Neural progenitor cell (in vitro differentiated cells): ENCODE data around the gene SLC38A1.
A peak's percentile ranks its signal among the peaks of the same experiment; 100 is the strongest.

Experiments
- EZH2 ChIP-seq: fragments of 200-600 bp; sonication (generic); IDR thresholded peaks from 2 replicates; pipeline ENCODE4 v1.6.1; 2017; ENCODE audit warnings: antibody characterized with exemption, mild to moderate bottlenecking, moderate library complexity
- TF ChIP-seq, protein P1 (sequence below): fragments of 200-600 bp; sonication (generic); IDR thresholded peaks from 2 replicates; pipeline ENCODE4 v1.5.1; 2017; ENCODE audit warnings: antibody characterized with exemption, mild to moderate bottlenecking

DNA sequence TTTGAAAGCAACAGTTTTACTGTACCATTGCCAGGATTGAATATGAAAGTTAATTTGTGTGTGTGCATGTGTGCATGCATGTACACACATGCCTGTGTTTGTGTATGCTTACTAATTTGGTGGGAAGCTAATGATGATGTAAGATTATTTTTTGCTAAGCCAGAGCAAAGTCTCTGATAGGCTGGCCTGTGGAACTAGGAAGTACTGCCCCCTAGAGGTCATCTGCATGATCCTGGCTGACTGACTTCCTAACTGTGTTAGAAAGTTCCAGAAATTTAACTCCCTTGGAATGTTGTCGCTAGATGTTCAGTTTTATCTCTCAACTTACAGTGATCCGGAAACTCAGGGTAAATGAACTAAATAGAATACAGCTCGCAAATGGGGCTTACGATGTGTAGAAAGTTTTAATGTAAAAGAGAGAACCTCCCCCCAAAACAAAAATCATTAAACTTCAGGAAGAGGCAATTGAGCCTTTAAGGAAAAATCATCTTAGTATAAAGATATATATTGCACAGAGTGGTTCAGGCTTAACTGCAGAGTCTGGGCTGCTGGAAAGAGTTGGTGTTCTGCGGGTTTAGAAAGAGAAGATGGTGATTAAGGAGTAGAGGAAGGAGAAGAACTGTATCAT, 34.3 kb upstream of the SLC38A1 start:
- TF ChIP-seq, protein P1, sequence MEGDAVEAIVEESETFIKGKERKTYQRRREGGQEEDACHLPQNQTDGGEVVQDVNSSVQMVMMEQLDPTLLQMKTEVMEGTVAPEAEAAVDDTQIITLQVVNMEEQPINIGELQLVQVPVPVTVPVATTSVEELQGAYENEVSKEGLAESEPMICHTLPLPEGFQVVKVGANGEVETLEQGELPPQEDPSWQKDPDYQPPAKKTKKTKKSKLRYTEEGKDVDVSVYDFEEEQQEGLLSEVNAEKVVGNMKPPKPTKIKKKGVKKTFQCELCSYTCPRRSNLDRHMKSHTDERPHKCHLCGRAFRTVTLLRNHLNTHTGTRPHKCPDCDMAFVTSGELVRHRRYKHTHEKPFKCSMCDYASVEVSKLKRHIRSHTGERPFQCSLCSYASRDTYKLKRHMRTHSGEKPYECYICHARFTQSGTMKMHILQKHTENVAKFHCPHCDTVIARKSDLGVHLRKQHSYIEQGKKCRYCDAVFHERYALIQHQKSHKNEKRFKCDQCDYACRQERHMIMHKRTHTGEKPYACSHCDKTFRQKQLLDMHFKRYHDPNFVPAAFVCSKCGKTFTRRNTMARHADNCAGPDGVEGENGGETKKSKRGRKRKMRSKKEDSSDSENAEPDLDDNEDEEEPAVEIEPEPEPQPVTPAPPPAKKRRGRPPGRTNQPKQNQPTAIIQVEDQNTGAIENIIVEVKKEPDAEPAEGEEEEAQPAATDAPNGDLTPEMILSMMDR = peak; percentile 53
- TF ChIP-seq EZH2 = no peak
